Epithelial cell of proximal tubule (primary cell): ENCODE results near the gene MYO9A. TPM values are rescaled to one million over a fixed set of nuclear protein-coding genes. Genes with fewer than 3 reads are reported as not detected.
A peak's percentile ranks its signal among the peaks of the same experiment; 100 is the strongest.

Experiments
- DNase-seq: peaks from one replicate; pipeline ENCODE4 v3.0.0-alpha.2; 2011; ENCODE audit warnings: low read depth
- H3K4me3 ChIP-seq: 2 replicates; pipeline ENCODE4 v1.5.1; 2011; ENCODE audit warnings: low read depth, mild to moderate bottlenecking, low read length
- total RNA-seq: library from RNA; depleted of rRNA; stranded (reverse); fragments of >200 nt; gene quantifications from 2 replicates; pipeline ENCODE4 v1.2.3, GENCODE V29; 2015
- TF ChIP-seq, protein P1 (sequence below): conservative IDR thresholded peaks from 2 replicates; pipeline ENCODE4 v1.5.1; 2012; ENCODE audit warnings: low read depth, mild to moderate bottlenecking, low read length

Gene MYO9A
- total RNA-seq, 1 donor from 2014 or later, result 18.1 TPM

DNA sequence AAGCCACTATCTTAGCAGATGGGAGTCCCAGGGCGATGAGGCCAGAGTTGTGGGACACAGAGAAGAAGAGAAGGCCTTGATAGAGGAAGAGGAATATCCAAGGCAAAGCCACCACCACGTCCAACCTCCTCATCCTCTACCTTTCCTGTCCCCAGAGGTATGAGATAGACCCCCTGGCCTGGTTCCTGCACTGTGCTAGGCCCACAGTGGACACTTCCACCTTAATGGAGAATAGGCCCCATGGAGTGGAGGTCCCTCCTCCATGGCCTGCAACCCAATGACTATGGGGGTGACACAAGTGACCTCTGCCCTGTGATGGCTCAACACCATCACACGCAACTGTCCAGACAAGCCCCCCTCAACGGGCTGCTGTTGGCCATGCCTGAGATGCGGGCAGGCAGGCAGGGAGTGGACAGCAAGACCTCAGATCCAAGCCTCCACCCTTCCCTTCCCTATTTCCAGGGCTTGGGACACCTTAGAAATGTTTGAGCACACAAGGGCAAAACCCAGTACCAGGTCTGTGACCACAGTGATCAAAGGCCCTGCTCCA lies 42.8 kb upstream of the MYO9A start:
- TF ChIP-seq, protein P1, sequence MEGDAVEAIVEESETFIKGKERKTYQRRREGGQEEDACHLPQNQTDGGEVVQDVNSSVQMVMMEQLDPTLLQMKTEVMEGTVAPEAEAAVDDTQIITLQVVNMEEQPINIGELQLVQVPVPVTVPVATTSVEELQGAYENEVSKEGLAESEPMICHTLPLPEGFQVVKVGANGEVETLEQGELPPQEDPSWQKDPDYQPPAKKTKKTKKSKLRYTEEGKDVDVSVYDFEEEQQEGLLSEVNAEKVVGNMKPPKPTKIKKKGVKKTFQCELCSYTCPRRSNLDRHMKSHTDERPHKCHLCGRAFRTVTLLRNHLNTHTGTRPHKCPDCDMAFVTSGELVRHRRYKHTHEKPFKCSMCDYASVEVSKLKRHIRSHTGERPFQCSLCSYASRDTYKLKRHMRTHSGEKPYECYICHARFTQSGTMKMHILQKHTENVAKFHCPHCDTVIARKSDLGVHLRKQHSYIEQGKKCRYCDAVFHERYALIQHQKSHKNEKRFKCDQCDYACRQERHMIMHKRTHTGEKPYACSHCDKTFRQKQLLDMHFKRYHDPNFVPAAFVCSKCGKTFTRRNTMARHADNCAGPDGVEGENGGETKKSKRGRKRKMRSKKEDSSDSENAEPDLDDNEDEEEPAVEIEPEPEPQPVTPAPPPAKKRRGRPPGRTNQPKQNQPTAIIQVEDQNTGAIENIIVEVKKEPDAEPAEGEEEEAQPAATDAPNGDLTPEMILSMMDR, result no peak
- no peak for DNase-seq
- H3K4me3 ChIP-seq, result no peak overlapping the region

DNA sequence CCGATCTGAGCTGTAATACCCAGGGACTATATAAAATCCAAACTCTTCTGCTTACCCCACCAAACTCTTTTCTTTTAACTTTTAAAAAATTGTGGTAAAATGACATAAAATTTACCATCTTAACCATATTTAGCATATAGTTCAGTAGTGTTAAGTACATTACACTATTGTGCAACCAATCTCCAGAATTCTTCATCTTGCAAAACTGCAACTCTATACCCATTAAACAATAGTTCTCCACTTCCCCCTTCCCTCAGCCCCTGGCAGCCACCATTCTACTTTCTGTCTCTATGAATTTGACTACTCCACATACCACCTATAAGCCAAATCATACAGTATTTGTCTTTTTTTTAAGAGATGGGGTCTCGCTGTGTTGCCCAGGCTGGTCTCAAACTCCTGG lies 39.0 kb upstream of the MYO9A start:
- TF ChIP-seq, protein P1, result no peak
- no peak for DNase-seq
- H3K4me3 ChIP-seq, result peak overlapping the region; percentile 67

DNA sequence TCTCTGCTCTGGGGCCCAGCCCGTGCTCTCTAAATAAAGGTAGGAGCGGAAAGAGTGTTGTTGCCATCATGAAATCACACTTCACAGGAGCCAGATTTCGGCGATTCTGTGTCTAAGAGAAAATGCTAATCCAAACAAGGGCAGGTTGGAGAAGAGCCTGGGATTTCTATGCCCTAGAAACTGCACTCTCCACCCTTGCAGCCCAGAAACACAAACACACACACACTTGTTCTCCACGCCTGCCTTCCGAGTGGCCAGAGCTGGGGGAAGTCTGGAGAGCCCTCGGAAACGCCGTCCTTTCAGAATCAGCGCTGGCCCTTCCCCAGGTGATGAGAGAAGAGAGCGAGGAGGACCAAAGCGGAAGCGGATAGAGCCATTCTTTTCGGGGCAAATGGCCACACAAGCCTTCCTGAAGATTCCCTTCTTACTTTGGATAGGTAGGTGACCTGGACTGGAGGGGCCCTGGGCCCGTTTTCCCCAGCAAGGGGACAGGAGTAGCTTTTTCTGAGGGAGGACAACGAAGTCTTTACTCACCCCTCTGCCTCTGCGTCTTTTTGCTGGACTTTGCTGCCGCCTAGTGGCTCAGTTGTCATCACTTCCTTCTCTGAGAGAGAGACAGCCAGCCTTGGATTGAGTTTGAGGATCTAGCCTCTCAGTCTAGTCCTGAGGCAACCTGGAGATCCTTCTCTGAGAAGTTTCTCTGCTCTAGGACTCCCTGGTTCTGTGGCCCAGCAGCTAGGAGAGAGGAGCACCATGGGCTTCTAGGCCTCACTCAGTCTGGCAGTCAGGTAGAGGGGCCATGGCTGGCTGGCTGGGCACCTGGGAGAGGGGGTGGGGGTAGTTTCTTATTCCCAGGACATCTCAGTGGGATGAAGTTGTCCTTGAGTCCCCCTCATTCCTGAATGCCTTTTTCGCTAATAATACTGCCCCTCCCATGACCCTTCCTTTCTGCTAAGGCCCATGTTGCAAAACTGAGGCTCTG lies 38.0 kb upstream of the MYO9A start:
- H3K4me3 ChIP-seq, result peak overlapping the region; percentile 67
- DNase-seq, result peak; percentile 45
- TF ChIP-seq, protein P1, result peak; percentile 94

DNA sequence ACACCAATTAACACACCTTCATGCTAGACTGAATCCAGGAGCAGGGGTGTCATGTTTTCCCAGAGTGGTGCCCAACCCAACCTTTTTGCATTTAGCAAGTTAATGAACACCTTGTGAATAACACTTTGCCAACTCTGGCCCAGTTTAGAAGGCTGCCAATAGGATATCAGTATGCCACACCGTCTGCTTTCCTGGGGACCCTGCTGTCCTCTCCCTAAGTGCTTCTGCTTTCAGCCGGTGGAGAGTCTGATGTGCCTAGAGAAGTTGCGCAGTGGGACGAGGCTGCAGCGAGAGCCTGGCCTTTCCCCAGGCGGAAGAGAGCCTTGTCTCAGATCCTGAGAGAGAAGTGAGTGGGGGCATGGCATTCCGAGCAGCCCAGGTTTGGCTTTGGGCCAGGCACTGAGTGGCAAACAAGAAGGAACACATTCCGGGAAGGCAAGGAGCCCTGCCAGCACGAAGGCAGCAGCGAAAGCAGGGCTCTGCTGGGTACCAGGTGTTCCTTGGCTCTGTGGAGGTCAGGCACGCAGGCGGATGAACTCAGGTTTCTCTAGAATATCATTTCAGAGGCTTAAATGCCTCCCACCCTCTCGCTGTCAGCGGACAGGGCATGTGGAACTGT lies 37.2 kb upstream of the MYO9A start:
- peak overlapping the region; percentile 67 for H3K4me3 ChIP-seq
- peak; percentile 88 for DNase-seq

DNA sequence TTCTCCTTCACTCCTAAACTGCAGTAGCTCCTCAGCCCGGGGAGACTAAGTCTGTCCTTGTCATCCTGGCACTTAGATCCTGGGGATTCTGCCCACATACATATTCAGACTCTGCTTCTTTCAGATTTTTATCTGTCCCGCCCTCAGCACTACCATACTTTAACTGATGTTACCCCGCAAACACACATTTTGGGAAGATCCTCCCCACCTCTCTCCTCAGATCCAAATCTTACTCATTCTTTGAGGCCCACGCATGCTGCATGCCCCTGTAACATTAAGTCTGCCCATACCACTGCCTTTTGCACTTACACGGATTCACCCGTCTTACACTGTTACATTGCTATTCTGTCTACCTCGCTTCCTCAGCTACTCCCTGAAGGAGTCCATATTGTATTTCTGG lies 36.4 kb upstream of the MYO9A start:
- TF ChIP-seq, protein P1, result no peak
- H3K4me3 ChIP-seq, result no peak overlapping the region
- no peak for DNase-seq

More for the DNA sequence above, 37.2 kb upstream of the MYO9A start:
- TF ChIP-seq, protein P1, result no peak

DNA sequence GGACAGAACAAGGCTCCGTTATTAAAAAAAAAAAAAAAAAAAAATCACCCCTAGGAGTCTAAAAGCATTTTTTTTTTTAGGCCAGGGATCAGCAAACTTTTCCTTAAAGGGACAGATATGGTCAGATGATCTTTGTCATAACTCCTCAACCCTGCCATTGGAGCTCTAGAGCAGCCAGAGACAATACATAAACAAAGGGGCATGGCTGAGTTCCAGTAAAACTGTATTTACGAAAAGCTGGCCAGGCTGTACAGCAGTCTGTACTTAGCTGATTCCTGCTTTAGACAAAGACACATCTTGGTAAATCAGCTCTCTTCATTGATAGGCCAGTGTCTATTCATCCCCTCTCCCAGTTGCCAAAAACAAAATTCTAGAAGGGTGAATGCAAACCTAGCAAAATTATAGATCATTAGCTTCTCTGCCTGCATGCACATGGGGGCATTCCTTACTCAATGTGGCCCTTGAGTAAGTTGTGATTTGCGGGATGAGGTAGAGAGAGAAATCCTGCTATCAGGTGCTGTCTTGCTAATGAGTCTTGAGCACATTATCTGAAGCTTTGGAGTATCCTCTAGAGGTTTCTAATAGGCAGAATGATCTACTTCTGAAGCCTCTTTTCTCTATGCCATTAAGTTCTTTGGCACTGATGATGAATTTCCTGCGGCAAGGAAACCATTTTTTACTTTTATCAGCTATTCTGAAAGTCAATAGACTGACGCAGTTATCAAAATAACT lies 35.5 kb upstream of the MYO9A start:
- TF ChIP-seq, protein P1, result no peak
- DNase-seq, result no peak
- H3K4me3 ChIP-seq, result no peak overlapping the region
